GM10266 (cell line): ENCODE results near the gene TGIF2LY.
"Not testable (repeated sequence)": the region's sequence is repeated elsewhere in the genome, so short reads cannot be mapped to it uniquely, and the experiment has no call there.

Experiments used
- DNase-seq: peaks from one replicate; pipeline ENCODE4 v3.0.0; 2012; ENCODE audit errors: extremely low spot score

TGIF2LY gene

GRCh38 chrY:3578767-3579166 lies at the start of gene TGIF2LY:
Gene TGIF2LY, plus strand, starts transcription at chrY:3579067. Its CDS starts 178 bp downstream, at chrY:3579245.
- DNase-seq = not testable (repeated sequence)
